Neural cell (in vitro differentiated cells): ENCODE measurements around the gene COX17.

Experiments
- EZH2 ChIP-seq: fragments of 200-600, 300-800 bp; shearing (Covaris generic), sonication (generic); IDR thresholded peaks from 2 replicates; pipeline ENCODE4 v1.6.1; 2014; ENCODE audit warnings: antibody characterized with exemption, low read length, borderline replicate concordance, mild to moderate bottlenecking; ENCODE audit not compliant: insufficient read depth, poor library complexity, severe bottlenecking
- POLR2AphosphoS5 ChIP-seq: IDR thresholded peaks from 2 replicates; pipeline ENCODE4 v1.6.1; 2012
- RAD21 ChIP-seq: fragments of 450-650 bp; conservative IDR thresholded peaks from 2 replicates; pipeline ENCODE4 v1.6.1; 2014; ENCODE audit warnings: antibody characterized with exemption, mild to moderate bottlenecking, moderate library complexity
- REST ChIP-seq: IDR thresholded peaks from 2 replicates; pipeline ENCODE4 v1.6.1; 2012; ENCODE audit warnings: borderline replicate concordance
- TAF1 ChIP-seq: IDR thresholded peaks from 2 replicates; pipeline ENCODE4 v1.6.1; 2012; ENCODE audit warnings: low read depth
- TF ChIP-seq, protein P1 (sequence below): fragments of 450-650 bp; IDR thresholded peaks from 2 replicates; pipeline ENCODE4 v1.5.1; 2014; ENCODE audit warnings: antibody characterized with exemption, mild to moderate bottlenecking, moderate library complexity; ENCODE audit not compliant: poor library complexity, severe bottlenecking

GRCh38 chr3:119620899-119621298 is 56.3 kb downstream of the COX17 start:
- TF ChIP-seq EZH2 = no peak
- TF ChIP-seq, protein P1, sequence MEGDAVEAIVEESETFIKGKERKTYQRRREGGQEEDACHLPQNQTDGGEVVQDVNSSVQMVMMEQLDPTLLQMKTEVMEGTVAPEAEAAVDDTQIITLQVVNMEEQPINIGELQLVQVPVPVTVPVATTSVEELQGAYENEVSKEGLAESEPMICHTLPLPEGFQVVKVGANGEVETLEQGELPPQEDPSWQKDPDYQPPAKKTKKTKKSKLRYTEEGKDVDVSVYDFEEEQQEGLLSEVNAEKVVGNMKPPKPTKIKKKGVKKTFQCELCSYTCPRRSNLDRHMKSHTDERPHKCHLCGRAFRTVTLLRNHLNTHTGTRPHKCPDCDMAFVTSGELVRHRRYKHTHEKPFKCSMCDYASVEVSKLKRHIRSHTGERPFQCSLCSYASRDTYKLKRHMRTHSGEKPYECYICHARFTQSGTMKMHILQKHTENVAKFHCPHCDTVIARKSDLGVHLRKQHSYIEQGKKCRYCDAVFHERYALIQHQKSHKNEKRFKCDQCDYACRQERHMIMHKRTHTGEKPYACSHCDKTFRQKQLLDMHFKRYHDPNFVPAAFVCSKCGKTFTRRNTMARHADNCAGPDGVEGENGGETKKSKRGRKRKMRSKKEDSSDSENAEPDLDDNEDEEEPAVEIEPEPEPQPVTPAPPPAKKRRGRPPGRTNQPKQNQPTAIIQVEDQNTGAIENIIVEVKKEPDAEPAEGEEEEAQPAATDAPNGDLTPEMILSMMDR = no peak
- TF ChIP-seq POLR2AphosphoS5 = no peak
- no peak for TF ChIP-seq TAF1
- no peak for TF ChIP-seq REST
- no peak for TF ChIP-seq RAD21
